EL (cell line): Measurements from ENCODE around the gene SHTN1.
A peak's percentile ranks its signal among the peaks of the same experiment; 100 is the strongest.

ENCODE experiments used
- DNase-seq: peaks from one replicate; pipeline ENCODE4 v3.0.0-alpha.2; 2016

The SHTN1 gene

DNA sequence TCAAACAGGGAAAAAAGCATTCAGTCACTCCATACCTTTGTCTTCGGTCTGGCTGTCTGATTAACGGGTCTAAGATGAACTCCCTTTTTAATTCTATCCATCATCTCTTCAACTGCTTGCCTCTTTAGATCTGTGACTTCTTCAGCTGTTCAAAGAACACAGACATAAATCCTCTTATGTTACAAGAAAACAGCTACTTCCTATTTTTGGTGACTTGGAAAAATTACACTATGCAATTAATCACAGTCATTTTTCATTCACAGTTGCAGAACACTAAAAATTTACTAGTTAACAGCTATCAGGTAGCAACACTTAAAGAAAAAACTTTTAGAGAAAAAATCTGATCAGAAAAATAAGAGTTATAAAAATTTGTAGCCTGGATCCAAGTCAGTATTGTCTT is 89.6 kb downstream of the SHTN1 start:
- no peak for DNase-seq

DNA sequence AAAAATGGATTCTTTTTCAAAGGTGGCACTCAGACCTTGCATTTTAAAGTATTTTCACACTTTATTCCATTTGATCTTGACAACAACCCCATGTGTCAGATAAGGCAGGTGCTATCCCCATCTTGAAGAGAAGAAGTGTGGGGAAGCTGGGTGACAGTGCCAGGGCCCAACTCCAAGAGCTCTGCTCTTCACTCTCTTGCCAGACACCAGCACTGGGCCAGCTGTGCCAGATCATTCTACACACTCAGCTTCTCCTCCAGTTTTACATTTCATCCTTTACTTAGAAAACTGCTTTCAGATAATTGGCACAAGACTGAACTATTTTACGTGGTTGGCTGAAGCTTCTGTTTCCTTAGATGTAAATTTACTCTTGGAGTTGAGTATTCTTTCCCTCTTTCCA is 91.3 kb downstream of the SHTN1 start:
- no peak for DNase-seq

DNA sequence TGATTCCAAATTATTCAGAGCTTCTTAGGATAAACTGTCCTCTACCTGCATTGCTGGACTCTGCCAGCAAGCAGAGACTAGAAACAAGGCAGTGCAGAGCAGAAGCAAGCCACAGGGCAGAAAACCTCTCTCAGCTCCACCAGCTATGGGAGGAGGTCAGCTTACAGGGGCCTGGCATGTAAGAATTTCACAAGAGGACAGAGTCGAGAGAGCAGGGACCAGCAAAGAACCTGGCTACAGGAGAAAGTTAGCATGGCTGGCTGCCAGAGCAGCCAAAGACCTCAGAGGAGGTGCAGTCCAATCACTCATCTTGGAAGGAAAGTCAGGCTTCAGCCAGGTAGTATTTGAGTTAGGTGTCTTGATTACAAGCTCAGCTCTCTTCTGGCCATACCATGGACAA is 92.8 kb downstream of the SHTN1 start:
- DNase-seq, result no peak

DNA sequence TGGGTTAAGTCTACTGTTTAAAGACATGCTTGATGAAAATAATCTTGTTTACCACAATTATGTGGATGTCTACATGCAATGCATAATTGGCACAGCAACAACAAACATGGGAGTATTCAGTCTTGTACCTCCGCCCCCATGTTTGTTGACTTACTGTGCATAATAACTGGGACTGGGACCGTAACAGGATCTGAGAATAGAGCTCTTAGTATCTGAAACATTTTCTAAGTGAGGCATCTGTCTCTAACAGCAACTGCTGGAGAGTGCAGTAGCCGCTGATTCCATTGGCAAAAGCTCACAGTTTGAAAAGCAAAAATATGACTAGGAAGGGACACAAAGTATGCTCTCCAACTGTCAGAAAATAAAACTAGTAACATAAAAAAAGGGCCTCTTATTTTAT is 94.1 kb downstream of the SHTN1 start:
- DNase-seq, result no peak

DNA sequence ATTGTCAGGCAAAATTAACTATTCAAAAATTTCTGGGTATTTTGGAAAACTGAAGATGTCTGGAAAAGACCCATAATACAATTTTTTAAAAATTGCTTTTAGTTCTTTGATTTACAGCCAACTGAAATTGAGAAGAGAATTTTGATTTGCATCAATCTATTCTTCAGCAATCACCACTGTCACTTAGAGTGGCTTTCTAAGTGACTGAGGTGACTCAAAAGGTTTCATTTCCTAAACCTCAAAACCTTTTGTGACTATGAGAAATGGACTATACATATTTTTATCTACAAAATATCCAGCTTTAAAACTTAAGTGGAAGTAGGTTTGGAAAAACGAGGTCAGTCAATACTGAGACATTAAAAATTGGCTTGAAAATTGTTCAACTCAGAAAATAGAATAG is 95.7 kb downstream of the SHTN1 start:
- DNase-seq, result no peak

DNA sequence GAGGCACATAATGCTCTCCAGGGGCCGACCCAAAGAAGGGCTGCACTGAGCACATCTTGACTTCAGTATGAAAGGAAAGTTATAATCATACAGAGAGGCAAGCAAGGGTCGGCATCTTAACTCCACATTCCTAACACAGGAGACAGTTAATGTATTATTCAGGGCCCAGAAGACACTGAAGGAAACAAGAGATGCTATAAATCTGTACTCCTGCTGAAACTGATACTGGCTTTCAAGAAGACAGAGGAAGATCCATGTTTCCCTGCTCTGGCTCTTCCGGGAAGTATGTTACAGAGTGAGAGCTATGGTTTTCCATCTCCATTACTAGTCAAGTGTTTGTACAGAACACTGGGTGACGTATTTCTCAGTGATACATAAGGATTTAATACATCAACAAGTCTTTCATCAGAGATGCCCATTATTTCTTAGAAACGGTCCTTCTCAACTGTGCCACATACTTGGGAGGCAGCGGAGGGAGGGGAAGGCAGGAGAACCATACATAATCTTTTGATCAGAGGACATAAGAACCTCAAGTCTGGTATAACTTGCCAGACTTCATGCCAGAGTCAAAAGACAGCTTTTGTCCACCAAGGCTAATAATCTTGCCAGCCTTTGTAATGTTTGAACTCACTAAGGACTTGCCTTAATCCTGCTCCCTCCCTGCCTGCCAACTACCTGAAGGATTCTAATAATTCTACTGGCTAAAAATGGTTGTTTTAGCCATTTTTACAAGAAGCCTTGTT is 97.6 kb downstream of the SHTN1 start:
- DNase-seq, result no peak

DNA sequence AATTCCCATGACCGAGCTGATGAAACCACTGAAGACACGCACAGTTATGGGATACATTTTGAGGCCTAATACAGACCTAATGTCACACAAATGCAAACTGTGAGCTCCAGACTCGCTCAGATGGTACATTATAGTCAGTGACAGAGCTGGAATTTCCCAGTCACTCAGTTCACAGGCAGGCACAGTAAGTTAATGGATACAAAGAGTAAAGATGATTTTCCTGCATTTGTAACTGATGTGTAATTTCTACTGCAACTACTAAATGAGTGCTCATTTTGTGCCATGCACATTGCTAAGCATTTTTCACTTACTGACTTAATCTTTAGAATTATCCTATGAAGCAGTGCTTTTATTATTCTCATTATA is 99.2 kb downstream of the SHTN1 start:
- no peak for DNase-seq

DNA sequence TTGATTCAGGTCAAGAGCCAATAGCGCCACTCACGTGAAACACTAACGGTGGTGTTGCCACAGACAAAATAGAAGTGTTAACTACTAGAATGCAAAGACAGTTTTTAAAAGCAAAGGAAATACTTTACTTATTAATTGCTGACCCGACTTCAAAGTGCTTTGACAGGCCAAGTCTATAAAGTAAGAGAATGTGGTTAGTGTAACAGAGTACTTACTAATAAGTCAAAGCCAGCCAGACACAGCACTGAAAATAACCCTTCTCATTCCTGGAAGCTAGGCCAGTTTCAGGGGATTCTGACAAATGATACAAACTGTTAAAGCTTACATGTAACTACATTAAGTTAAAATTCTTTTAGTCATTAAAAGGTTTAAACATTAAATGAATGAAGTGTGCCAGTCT is 105.4 kb downstream of the SHTN1 start:
- DNase-seq, result no peak

DNA sequence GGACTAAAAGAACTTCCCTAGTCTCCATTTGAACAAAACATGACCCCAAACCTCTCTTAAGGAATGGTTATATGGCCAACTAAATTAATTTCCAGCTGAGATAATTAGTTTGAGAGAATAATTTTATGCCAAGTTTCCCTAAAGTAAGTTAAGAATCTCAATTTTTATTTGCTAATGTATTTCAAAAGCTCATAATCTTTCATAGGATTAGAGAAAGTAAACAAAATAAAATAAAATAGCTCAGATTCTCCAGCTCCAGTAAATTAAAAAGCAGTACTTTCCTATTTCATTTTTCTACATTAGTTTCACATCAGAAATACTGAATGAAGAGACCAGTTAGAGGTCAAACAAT is 111.3 kb downstream of the SHTN1 start:
- no peak for DNase-seq

DNA sequence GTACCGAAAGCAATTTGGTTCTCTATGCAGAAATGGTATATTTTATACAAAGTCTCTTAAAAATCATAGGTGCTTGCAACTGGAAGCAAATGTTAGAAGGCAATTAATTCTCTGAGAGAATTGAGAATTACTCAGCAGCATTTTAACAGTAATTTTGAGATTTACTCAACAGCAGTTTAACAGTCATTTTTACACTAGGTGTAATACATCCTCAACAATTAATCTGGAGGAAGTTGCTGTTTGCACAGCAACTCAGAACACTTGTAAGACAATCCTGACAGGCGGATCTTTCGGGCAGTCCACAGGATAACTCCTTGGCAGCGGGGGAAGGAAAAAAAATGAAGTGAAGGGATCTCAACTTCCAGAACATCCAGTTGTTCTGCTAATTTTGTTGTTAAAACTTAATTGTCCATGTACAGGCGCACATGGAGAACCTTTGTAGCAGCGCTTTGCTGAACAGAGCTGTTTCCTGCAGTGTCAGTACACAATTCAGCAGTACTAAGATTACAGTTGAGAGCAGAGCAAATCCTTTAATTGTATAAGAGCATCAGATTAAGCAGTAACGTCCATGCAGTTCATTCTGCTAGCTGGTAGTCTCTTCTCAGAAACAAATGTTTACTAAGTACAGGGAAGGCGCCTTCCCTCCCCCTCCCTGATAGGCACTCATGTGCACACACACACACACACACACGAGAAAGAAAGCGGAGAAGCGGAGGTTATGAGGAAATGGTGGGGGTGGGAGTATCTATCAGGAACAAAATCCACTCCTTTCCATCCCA is 111.9 kb downstream of the SHTN1 start:
- no peak for DNase-seq

DNA sequence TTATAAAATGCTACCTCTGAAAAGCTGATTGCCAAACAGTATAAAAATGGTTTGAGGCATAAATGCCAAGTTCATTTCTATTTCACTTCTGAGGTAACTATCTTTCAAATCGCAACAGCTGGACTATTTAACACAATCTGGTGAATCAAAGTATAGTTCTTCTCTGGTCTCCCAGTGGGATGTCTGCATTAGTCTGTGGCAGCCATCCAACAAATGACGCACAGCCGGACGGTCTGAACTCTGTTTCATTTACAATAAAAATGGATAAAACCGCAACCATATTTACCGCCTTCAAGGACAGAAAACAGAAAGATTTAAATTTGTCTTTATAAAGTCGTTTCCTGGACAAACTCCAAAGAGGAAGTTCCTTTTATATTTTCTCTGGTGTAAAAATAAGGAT is 113.8 kb downstream of the SHTN1 start:
- peak; percentile 79 for DNase-seq

DNA sequence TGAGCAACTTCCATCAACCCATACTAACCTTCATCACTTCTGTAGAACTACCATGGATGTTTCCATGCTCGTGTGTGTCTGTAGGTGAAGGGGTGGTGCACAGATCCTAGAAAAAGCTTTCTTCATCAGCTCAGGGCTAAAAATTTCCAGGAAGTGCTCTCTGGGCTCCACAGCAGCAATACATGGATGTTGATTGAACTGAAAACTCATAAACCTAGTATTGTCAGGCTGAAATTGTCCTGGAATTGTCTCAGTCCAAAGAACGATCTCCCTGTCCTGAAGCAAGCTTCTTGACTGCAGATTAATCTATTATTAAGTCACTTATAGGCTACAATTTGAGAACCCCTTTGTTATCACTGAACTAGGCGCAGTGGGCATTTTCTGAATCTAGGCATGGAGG is 115.9 kb downstream of the SHTN1 start:
- DNase-seq, result no peak

DNA sequence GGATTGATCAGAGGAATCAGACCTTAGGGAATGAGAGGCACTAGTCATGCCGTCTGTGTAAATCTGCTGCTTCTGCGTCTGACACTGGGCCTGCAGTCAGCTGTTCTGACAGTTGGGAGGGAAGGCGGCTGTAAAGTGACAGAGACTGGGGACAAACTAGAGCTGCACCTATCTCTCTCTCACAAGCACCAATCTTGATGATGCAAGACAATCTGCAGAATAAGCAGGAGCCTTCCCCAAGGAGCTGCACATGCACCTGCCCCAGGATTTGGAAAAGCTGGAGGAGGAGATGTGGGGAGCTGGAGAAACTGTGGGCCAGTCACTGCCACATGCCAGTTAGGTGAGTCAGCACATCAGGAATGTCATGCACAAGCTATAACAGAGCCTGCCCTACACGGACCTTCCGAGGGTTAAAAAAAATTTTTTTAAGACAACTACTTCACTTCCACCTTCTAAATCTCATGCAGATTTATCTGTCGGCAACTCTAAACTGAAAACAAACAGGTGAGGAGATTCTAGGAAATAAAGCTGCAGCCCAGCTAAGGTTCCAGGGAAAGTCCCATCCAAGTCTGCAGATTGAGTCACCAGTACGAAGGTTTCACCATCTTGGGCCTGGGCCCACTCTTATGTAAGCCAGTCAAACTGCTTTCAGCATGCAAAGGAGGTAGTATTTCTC is 116.5 kb downstream of the SHTN1 start:
- DNase-seq, result peak; percentile 91

DNA sequence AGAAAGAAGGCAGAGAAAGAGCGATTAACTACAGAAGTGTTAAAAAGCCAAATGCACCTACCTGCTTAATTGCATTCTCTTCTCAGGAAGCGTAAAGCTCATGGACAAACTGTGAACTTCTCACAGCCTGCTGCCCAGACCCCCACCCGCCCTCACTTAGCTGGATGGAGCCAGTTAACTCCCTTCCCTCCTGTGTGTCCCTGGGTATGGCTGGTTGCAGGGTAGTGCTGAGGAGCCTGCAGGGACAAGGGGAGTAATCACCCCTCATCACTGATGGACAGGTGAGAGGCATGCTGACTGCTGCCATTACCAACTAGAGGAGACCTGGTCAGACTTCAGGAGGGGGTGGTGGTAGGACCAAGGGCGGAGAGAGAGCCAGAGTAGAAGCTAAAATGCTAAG is 118.2 kb downstream of the SHTN1 start:
- DNase-seq, result no peak

DNA sequence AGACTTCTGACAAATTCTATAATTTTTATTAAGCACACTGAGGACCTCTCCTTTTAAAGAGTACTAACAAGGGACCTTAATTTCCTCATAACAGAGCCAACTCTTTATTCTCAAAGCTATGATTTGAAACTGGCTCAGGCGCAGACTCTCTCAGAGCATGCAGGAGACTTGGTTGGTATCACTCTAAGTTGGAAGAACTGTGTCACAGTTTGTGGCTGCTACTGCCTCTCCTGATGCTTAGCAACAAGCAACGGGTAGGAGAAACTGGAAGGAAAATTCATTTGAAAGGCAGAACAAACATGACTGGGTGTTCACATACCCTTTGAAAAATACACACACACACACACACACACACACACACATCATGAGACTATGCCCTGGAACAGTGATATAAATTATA is 122.3 kb downstream of the SHTN1 start:
- DNase-seq, result no peak

DNA sequence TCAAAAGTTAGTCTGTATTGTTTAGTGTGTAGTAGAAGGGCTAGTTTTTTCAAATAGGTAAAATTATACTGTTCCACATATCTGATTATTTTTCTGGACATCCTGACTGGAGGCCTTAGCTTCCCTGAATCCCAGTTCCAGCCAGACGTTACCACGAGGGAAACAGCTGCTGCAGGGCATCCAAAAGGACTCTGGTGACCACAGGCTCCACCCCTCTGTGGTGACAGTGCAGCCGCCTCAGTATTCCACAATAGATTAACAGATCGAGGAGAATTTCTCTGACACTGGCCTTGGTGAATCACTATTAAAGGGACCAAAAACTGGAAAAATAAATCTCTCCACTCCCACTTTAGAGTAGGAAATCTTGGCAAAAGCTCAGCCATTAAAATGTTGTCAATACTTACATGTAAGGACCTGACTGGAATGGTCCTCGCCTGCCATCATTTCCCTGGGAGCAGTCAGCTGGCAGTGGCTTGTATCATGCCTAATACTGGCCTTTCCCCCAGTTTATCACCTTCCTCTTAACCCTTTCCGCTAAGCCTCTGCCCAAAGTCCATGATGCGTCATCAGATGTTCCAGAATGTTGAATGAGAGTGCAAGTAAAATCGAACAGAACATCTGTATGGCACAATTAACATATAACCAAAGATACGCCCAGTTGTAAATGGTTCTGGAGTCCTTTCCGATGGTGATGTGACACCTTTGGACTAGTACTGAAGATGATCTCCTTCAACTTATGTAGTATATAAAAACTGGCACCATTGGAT is 124.1 kb downstream of the SHTN1 start:
- DNase-seq, result peak; percentile 9

DNA sequence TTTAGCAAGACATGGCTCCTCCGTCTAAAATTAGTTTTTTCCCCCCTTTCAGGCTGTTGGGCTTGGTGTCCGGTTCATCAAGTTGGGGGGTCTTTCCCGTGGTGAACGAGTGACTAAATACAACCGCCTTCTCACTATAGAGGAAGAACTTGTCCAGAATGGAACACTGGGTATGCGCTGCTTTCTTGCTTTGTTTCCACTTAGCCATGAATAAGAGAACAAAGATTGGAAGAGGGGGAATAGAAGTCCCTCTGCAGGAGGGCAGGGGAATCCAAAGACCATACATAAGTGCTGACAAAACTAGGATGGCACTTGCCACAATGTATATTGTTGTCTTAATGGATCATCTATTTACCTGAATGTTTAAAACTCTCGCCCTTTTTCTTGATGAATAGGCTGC is 125.2 kb downstream of the SHTN1 start:
- no peak for DNase-seq

DNA sequence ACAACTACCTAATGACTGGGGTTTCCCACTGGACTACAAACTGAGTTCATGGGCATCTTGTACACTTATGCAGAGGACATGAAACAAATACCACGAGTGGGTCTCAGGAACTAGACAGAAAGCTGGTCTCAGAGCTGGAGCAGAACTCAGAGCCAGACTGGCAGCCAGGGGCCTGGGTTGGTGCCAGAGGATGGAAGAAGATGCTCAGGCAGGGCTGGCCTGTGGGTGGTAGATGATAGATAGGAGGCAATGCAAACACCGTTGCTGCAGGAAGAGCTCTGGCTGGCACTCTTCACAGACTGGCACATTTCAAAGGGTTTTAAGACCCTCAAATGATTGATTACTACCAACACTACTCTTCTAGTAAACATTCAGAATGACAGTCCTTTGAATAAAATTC is 126.9 kb downstream of the SHTN1 start:
- no peak for DNase-seq

DNA sequence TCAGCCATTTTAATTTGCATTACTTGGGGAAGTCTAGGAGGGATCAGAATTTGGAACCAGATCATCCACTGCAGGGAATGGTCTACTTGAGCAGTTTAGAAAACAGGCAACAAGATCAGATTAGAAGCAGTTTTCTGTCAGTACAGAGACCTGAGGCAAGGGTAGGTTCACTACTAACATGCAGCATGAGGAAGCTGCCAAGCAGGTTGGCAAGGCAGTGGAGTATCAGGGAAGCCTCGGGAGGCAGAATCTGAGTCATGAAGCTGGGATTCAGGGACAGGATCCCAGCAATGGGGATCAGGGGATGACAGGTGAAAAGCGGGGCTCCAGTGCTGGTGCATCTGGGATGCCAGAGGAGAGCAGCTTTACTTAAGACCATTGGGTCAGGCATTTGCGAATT is 127.6 kb downstream of the SHTN1 start:
- no peak for DNase-seq

DNA sequence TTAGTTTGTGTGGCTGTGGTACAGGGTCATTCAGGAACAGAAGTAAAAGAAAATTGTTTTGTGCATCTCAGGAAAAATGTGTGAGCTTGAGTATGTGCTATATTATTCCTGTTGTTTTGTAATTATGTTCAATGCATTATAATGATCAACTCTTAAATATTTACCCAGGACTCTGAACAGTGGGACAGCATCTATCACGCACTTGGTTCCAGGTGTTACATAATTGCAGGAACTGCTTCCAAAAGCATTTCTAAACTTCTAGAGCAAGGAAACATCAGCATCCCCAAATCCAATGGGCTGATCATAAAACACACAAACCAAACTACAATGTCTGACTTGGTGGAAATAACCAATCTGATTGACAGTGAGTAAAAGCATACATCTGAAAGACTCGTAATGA is 129.1 kb downstream of the SHTN1 start:
- no peak for DNase-seq

DNA sequence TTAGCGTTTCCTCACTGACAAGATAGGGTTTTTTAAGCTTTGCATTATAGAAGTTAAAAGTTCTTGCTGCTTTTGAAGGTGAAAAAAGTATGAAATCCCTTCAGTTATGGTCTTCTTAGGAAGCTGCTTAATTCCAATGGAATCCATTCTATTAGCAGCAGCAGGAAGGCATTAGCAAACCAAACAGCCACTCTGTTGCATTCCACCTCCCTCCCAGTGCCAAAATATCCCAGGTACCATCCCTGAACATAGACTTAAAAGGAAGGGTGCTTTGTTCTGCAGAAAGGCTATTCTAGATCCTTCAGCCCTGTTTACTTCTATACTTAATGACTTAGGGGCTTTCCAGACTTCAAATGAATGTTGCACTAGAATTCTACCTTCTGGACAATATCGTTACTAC is 131.9 kb downstream of the SHTN1 start:
- DNase-seq, result no peak

DNA sequence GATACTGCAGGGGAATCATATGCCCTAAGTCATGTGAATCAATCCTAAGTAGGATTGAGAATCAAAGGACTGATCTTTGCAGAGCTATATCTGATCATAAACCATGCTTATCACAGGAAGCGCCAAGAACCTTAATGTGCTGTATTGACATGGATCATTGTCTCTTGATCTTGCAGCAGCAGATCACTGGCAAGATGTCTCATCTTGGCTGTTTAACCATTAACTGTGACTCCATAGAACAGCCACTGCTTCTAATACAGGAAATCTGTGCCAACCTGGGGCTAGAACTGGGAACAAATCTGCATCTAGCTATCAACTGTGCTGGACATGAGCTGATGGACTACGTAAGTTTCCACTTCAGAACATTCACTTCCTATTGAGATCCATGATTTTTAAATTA is 134.0 kb downstream of the SHTN1 start:
- no peak for DNase-seq

DNA sequence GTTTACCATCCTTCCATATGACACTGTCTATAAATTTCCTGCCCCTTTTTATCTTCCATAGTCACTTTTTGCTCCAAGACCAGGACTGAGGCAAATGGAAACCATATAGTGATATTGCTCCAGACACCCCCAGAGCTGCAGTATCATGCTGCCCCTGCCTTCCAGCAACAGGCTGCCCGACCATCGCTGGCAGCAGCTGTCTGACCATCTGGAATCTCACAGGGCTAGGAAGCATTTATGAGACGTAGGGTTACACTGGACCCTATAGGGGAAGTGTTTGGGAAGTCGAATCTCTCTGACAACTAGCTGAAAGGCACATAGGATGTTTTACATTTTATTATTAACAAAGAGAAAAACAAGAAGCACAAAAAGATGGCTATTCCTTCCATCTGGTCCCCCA is 136.3 kb downstream of the SHTN1 start:
- DNase-seq, result no peak
